ENCODE results near the gene FAM50B. TPM values are rescaled to one million over a fixed set of nuclear protein-coding genes. Genes with fewer than 3 reads are reported as not detected.
A peak's percentile ranks its signal among the peaks of the same experiment; 100 is the strongest.

FAM50B gene
- total and polyA plus RNA-seq, 2 of the 13 experiments (the other 11 are each of a cell fraction or from before 2014, with no cell fraction given): 0.05 TPM; not detected in 1

- peak; percentile 79 for TF ChIP-seq BCL3 (CRISPR knock-in tag; IDR thresholded peaks at IDR 0.05)
- TF ChIP-seq WIZ (CRISPR knock-in tag; IDR thresholded peaks at IDR 0.05): peak; percentile 73; the same call in 1 of the 2 replicates
- peak; percentile 77 for TF ChIP-seq ZNF761 (CRISPR knock-in tag; conservative IDR thresholded peaks at IDR 0.05)
- TF ChIP-seq ZNF644 (CRISPR knock-in tag; IDR thresholded peaks at IDR 0.05; ENCODE audit: low read depth): peak; percentile 60; the same call in 1 of the 2 replicates
- TF ChIP-seq ZNF550 (CRISPR knock-in tag; IDR thresholded peaks at IDR 0.05; ENCODE audit: borderline replicate concordance): 0 out of 2 replicates have a peak, but pooled peaks have one; percentile 31
- TF ChIP-seq ZNF7 (CRISPR knock-in tag; IDR thresholded peaks at IDR 0.05): no peak
- peak; percentile 62; the same call in 1 of the 2 replicates for TF ChIP-seq MLX (CRISPR knock-in tag; IDR thresholded peaks at IDR 0.05)
- peak; percentile 93 for TF ChIP-seq CREM (IDR thresholded peaks at IDR 0.05)
- no peak for TF ChIP-seq CREM (CRISPR knock-in tag; IDR thresholded peaks at IDR 0.05)
- TF ChIP-seq ZNF75D (CRISPR knock-in tag; IDR thresholded peaks at IDR 0.05; ENCODE audit: borderline replicate concordance): no peak
- no peak for TF ChIP-seq NFE2L1 (CRISPR knock-in tag; IDR thresholded peaks at IDR 0.05; ENCODE audit: borderline replicate concordance)
- no peak for TF ChIP-seq ZNF749 (CRISPR knock-in tag; IDR thresholded peaks at IDR 0.05; ENCODE audit: borderline replicate concordance)
- TF ChIP-seq ZNF687 (CRISPR knock-in tag; IDR thresholded peaks at IDR 0.05): peak; percentile 71
- no peak; the same call in 1 of the 2 replicates for TF ChIP-seq ZNF710 (CRISPR knock-in tag; IDR thresholded peaks at IDR 0.05; ENCODE audit: borderline replicate concordance)
- no peak for TF ChIP-seq USF2 (IDR thresholded peaks at IDR 0.05; ENCODE audit: low read depth, low read length)
- no peak for TF ChIP-seq USF2 (CRISPR knock-in tag; IDR thresholded peaks at IDR 0.05; ENCODE audit: borderline replicate concordance)
- TF ChIP-seq ZNF205 (CRISPR knock-in tag; IDR thresholded peaks at IDR 0.05): 0 out of 2 replicates have a peak, but pooled peaks have one; percentile 23
- no peak for TF ChIP-seq REXO4 (CRISPR knock-in tag; IDR thresholded peaks at IDR 0.05; ENCODE audit: borderline replicate concordance)
Observed at GRCh38 chr6:3869632-3870527, 20.7 kb downstream of the FAM50B start (continued).

Data from HepG2 (cell line).